Gastrocnemius medialis (tissue), 4 donors: ENCODE results near the gene RBM28. TPM values are rescaled to one million over a fixed set of nuclear protein-coding genes. Genes with fewer than 3 reads are reported as not detected.

ENCODE experiments used
- ATAC-seq, 2 donors: fragments of 150-250 bp; one replicate each; pipeline ENCODE4 v1.9.1; 2016
- DNase-seq, 2 donors: peaks; one replicate each; pipeline ENCODE4 v3.0.0-alpha.2; 2019
- H3K27ac ChIP-seq, 4 donors: fragments of 200-600 bp; sonication (generic); 1 replicate in 1 of 4; 2 replicates in 3 of 4; pipeline ENCODE4 v1.5.1; 2016 to 2018; ENCODE audit warnings: mild to moderate bottlenecking in 2 of 4, moderate library complexity in 1 of 4
- H3K27me3 ChIP-seq, 3 donors: fragments of 200-600 bp; sonication (generic) in 2 of 3; 1 replicate in 1 of 3; 2 replicates in 2 of 3; pipeline versions ENCODE4 v1.5.1 to v1.6.0; 2016 to 2019; ENCODE audit warnings: mild to moderate bottlenecking in 1 of 3, moderate library complexity in 1 of 3
- H3K36me3 ChIP-seq, 2 donors: fragments of 200-600 bp; sonication (generic) in 1 of 2; one replicate each; pipeline ENCODE4 v1.5.1; 2017 to 2018
- H3K4me1 ChIP-seq, 2 donors: fragments of 200-600 bp; sonication (generic) in 1 of 2; one replicate each; pipeline ENCODE4 v1.5.1; 2016 to 2017; ENCODE audit warnings: mild to moderate bottlenecking in 2 of 2
- H3K4me3 ChIP-seq, 4 donors: fragments of 200-600 bp; sonication (generic) in 3 of 4; 1 replicate in 1 of 4; 2 replicates in 3 of 4; pipeline ENCODE4 v1.5.1; 2016 to 2019; ENCODE audit warnings: mild to moderate bottlenecking in 2 of 4
- H3K9me3 ChIP-seq, 3 donors: fragments of 200-600 bp; sonication (generic) in 2 of 3; 1 replicate in 1 of 3; 2 replicates in 2 of 3; pipeline ENCODE4 v1.5.1; 2016 to 2019
- POLR2A ChIP-seq, 2 donors: fragments of 450-650 bp; IDR thresholded peaks; one replicate each; pipeline ENCODE4 v1.6.1; 2017; ENCODE audit warnings: antibody characterized with exemption in 2 of 2, mild to moderate bottlenecking in 2 of 2, moderate library complexity in 2 of 2
- in situ Hi-C, 4 donors: fragments of 200-750 bp; cut with MboI; loops; one replicate each; pipeline versions ENCODE4 v1.15.0 to v1.8.0; 2017; ENCODE audit warnings: low sequenced_read_pairs in 4 of 4
- intact Hi-C: fragments of 100-400 bp; cut with DNase I; formaldehyde crosslinking; loops from one replicate; pipeline ENCODE4 v1.15.1; 2023; ENCODE audit warnings: low total_unique reads
- total RNA-seq, 4 donors: library from RNA; depleted of rRNA; stranded (reverse); fragments of >200 nt; gene quantifications; one replicate each; pipeline versions ENCODE4 v1.1.0 to v1.2.3, GENCODE V29; 2016
- TF ChIP-seq, protein P1 (sequence below), 5 experiments: fragments of 450-650 bp in 3 of 5; fragments of 200-600 bp in 2 of 5; sonication (generic) in 2 of 5; IDR thresholded peaks in 4 of 5; conservative IDR thresholded peaks in 1 of 5; 1 replicate in 4 of 5; 2 replicates in 1 of 5; pipeline ENCODE4 v1.5.1; 2016 to 2019; ENCODE audit warnings: antibody characterized with exemption in 5 of 5, mild to moderate bottlenecking in 3 of 5, moderate library complexity in 3 of 5

RBM28 gene
- total RNA-seq, 4 donors from 2014 or later: 13.6 to 18.5 (median 16.3) TPM

- intact Hi-C loops: no loop called here
- H3K27ac ChIP-seq: no peak overlapping the region
- no peaks in the 10 kb centered on the region for H3K36me3 ChIP-seq
- no peak for DNase-seq
- no peak for ATAC-seq
- no peaks in the 10 kb centered on the region for H3K9me3 ChIP-seq
- no peaks in the 10 kb centered on the region for H3K27me3 ChIP-seq
- TF ChIP-seq POLR2A (IDR thresholded peaks at IDR 0.05): no peak
- TF ChIP-seq, protein P1, sequence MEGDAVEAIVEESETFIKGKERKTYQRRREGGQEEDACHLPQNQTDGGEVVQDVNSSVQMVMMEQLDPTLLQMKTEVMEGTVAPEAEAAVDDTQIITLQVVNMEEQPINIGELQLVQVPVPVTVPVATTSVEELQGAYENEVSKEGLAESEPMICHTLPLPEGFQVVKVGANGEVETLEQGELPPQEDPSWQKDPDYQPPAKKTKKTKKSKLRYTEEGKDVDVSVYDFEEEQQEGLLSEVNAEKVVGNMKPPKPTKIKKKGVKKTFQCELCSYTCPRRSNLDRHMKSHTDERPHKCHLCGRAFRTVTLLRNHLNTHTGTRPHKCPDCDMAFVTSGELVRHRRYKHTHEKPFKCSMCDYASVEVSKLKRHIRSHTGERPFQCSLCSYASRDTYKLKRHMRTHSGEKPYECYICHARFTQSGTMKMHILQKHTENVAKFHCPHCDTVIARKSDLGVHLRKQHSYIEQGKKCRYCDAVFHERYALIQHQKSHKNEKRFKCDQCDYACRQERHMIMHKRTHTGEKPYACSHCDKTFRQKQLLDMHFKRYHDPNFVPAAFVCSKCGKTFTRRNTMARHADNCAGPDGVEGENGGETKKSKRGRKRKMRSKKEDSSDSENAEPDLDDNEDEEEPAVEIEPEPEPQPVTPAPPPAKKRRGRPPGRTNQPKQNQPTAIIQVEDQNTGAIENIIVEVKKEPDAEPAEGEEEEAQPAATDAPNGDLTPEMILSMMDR (IDR thresholded peaks at IDR 0.05 in 4 of 5, conservative IDR thresholded peaks at IDR 0.05 in 1 of 5): no peak
- H3K4me1 ChIP-seq: peaks cover 0 to 14% of the 10 kb centered on the region in 2 donors
- no peak overlapping the region for H3K4me3 ChIP-seq
- in situ Hi-C loops: no loop called here
Observed at GRCh38 chr7:128359336-128359735, 15.6 kb upstream of the RBM28 start.

- intact Hi-C loops (no loop called here), in situ Hi-C loops (no loop called here)
- DNase-seq: no peak
- TF ChIP-seq POLR2A (IDR thresholded peaks at IDR 0.05): no peak
- Histone ChIP-seq H3K4me3 (no peak overlapping the region), H3K36me3 (no peaks in the 10 kb centered on the region), H3K4me1 (peaks cover 0 to 14% of the 10 kb centered on the region in 2 donors), H3K27me3 (no peaks in the 10 kb centered on the region), H3K27ac (no peak overlapping the region), H3K9me3 (no peaks in the 10 kb centered on the region)
- ATAC-seq: no peak
Observed at GRCh38 chr7:128358233-128358632, 14.5 kb upstream of the RBM28 start.

DNA sequence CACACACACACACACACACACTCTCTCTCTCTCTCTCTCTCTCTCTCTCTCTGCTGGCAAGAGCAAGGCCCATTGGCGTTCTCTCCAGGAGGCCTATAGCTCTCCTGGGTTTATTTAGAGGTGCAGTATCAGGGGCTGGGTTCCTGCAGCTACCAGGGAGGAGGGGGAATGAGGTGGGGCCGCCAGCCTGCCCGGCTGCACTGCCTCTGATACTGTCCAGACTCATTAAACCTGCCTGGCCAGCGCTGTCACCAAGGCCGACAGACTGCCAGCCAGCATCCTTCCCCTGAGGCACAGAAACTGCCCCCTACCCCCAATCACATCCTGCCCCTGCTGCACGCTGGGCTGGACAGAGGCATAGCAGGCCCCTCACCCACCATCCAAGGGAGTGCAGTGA lies 13.5 kb upstream of the RBM28 start:
- Histone ChIP-seq H3K4me3 (no peak overlapping the region), H3K27ac (no peak overlapping the region), H3K27me3 (no peaks in the 10 kb centered on the region), H3K36me3 (no peaks in the 10 kb centered on the region), H3K4me1 (peaks cover 0 to 14% of the 10 kb centered on the region in 2 donors), H3K9me3 (no peaks in the 10 kb centered on the region)
- DNase-seq (no peak), ATAC-seq (no peak)
- in situ Hi-C loops (no loop called here), intact Hi-C loops (no loop called here)
- TF ChIP-seq, protein P1 (IDR thresholded peaks at IDR 0.05 in 4 of 5, conservative IDR thresholded peaks at IDR 0.05 in 1 of 5): no peak
- TF ChIP-seq POLR2A (IDR thresholded peaks at IDR 0.05): no peak

DNA sequence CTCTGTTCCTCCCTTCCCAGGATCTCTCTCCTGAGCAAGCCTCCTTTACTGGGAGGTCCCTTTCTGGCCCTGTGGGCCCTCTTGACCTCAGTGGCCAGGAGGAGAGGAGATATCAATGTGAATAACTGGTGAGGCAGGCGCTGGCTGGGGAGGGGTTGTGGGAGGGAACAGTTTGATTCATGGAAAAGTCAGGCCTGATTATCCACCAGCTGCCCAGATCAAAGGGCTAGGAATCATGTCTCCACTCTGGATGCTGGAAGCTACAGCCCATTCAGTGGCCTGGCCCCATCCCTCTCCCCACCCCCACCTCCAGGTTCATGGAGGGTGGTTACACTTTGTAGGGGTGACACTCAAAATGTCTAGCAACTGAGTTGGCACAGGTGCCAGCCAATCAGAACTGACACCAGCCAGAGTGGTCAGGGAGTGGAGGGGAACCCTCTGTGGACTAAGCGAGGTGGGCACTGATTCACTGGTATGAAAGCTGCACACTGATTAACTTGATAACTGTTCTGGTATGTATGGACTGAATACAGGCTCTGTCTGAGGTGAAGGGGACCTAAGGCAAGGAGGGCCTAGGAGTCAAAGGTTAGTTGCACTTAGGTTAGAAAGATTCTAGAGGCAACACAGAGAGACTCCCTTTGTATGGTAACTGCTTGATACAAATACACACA lies 13.0 kb upstream of the RBM28 start:
- DNase-seq (no peak), ATAC-seq (no peak)
- Histone ChIP-seq H3K36me3 (no peaks in the 10 kb centered on the region), H3K27ac (no peak overlapping the region), H3K9me3 (no peaks in the 10 kb centered on the region), H3K4me3 (no peak overlapping the region), H3K4me1 (peaks cover 0 to 9% of the 10 kb centered on the region in 2 donors), H3K27me3 (no peaks in the 10 kb centered on the region)
- TF ChIP-seq, protein P1 (IDR thresholded peaks at IDR 0.05 in 4 of 5, conservative IDR thresholded peaks at IDR 0.05 in 1 of 5): no peak
- TF ChIP-seq POLR2A (IDR thresholded peaks at IDR 0.05): no peak
- intact Hi-C loops (no loop called here), in situ Hi-C loops (no loop called here)

DNA sequence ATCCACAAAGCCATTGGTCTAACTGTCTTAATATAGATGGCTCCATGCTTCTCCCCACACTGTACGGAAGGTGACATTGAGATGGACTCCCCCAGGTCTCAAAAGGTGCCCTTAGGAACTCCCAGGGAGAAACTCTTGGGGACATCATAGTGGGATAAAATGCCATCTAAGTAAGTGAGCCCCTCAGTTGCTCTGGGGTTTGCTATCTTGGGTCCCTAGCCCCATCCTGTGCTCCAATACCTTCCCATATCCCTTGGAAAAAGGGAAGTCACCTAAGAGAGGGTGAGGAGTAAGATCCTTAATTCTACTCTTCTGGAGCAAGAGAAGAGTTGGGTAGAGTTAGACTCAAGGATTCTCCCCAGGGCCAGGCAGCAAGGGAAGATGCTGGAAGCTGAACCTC lies 9.9 kb upstream of the RBM28 start:
- DNase-seq: no peak
- Histone ChIP-seq H3K36me3 (no peaks in the 10 kb centered on the region), H3K27ac (no peak overlapping the region), H3K27me3 (peaks cover 0 to 5% (median 0%) of the 10 kb centered on the region in 3 donors), H3K4me1 (no peaks in the 10 kb centered on the region), H3K4me3 (no peak overlapping the region), H3K9me3 (no peaks in the 10 kb centered on the region)
- intact Hi-C loops: no loop called here
- in situ Hi-C loops: no loop called here
- ATAC-seq: no peak
- TF ChIP-seq, protein P1 (IDR thresholded peaks at IDR 0.05 in 4 of 5, conservative IDR thresholded peaks at IDR 0.05 in 1 of 5): no peak
- TF ChIP-seq POLR2A (IDR thresholded peaks at IDR 0.05): no peak
